Endodermal cell (in vitro differentiated cells): ENCODE data around the gene DOCK2. TPM values are rescaled to one million over a fixed set of nuclear protein-coding genes. Genes with fewer than 3 reads are reported as not detected.

Source experiments
- DNase-seq: peaks from one replicate; pipeline ENCODE4 v3.0.0-alpha.2; 2017
- H3K27ac ChIP-seq: 2 replicates; pipeline ENCODE4 v1.5.1; 2013; ENCODE audit warnings: mild to moderate bottlenecking, low read depth, low read length, moderate library complexity
- H3K27me3 ChIP-seq: 2 replicates; pipeline ENCODE4 v1.6.1; 2013; ENCODE audit warnings: mild to moderate bottlenecking, low read length, moderate library complexity; ENCODE audit not compliant: insufficient read depth, control insufficient read depth, poor library complexity, severe bottlenecking
- H3K36me3 ChIP-seq: 2 replicates; pipeline ENCODE4 v1.7.0; 2013; ENCODE audit warnings: mild to moderate bottlenecking, low read length, moderate library complexity; ENCODE audit not compliant: control insufficient read depth, insufficient read depth
- H3K4me1 ChIP-seq: one replicate; pipeline ENCODE4 v1.7.0; 2013; ENCODE audit warnings: low read length; ENCODE audit not compliant: control insufficient read depth, insufficient read depth
- H3K4me3 ChIP-seq: 2 replicates; pipeline ENCODE4 v1.5.1; 2013; ENCODE audit warnings: mild to moderate bottlenecking, low read length, moderate library complexity
- H3K9ac ChIP-seq: 2 replicates; pipeline ENCODE4 v1.6.1; 2013; ENCODE audit warnings: mild to moderate bottlenecking, low read length, moderate library complexity; ENCODE audit not compliant: poor library complexity, severe bottlenecking; ENCODE audit errors: extremely low read depth
- H3K9me3 ChIP-seq: 2 replicates; pipeline ENCODE4 v1.6.1; 2013; ENCODE audit warnings: mild to moderate bottlenecking, low read length, moderate library complexity; ENCODE audit not compliant: control insufficient read depth
- H3K27ac Mint-ChIP-seq: 2 replicates; pipeline ENCODE4 v1.8.0; 2020; ENCODE audit warnings: mixed read lengths
- H3K27me3 Mint-ChIP-seq: 2 replicates; pipeline ENCODE4 v1.8.0; 2021; ENCODE audit warnings: mild to moderate bottlenecking, mixed read lengths; ENCODE audit not compliant: insufficient read depth
- H3K36me3 Mint-ChIP-seq: 2 replicates; pipeline ENCODE4 v1.8.0; 2020; ENCODE audit warnings: low read depth, mixed read lengths
- H3K4me1 Mint-ChIP-seq: 2 replicates; pipeline ENCODE4 v1.8.0; 2020; ENCODE audit warnings: mixed read lengths
- H3K4me3 Mint-ChIP-seq: 2 replicates; pipeline ENCODE4 v1.8.0; 2020; ENCODE audit warnings: mild to moderate bottlenecking, moderate library complexity, mixed read lengths
- H3K9me3 Mint-ChIP-seq: 2 replicates; pipeline ENCODE4 v1.8.0; 2020; ENCODE audit warnings: mild to moderate bottlenecking, mixed read lengths
- WGBS, 2 experiments: methylation state at CpG; one replicate each; pipeline versions ENCODE4 v1.1.5 to v1.1.7; 2013; ENCODE audit warnings: missing lambda C conversion rate in 2 of 2, mixed read lengths in 1 of 2; ENCODE audit not compliant: insufficient coverage in 1 of 2, insufficient read length in 1 of 2; 5-methylcytosine and 5-hydroxymethylcytosine counted together
- total RNA-seq, 2 donors: library from RNA; stranded (reverse); fragmentation: NEBNext Ultra II Directional in 1 of 2; extraction: Animal tissue kit (Norgen Biotek cat#: 25700) in 1 of 2; gene quantifications; 2 replicates in 1 of 2; 3 replicates in 1 of 2; pipeline ENCODE4 v1.2.1, GENCODE V29; 2021
- TF ChIP-seq, protein P1 (sequence below): fragments of 200-600 bp; sonication (generic); conservative IDR thresholded peaks from 2 replicates; pipeline ENCODE4 v1.5.0; 2021; ENCODE audit warnings: antibody characterized with exemption, mild to moderate bottlenecking

Gene DOCK2
- total RNA-seq, 2 donors from 2014 or later, result 2.6 to 3.9 TPM

DNA sequence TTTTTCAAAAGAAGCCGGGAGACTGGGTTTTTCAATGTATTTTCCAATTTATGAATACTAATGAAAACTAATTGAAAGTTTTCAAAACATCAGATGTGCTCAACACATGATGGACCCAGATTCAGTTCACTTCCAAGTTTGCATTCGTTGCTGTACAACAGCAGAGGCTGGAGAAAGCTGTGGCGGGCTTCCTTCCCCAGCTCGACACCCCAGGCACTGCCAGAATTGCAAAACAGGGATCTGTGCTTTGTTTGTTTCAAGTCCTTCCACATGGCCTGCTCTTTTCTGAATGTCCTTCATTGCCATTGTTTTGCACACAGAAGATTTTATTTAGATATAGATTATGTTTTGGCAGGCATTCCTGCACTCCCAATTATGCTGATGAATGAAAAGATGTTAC is 373.5 kb downstream of the DOCK2 start:
- Histone ChIP-seq H3K9me3 (no peaks in the 10 kb centered on the region), H3K27me3 (no peaks in the 10 kb centered on the region), H3K4me1 (no peaks in the 10 kb centered on the region), H3K9ac (no peak overlapping the region), H3K36me3 (no peaks in the 10 kb centered on the region), H3K27ac (no peak overlapping the region), H3K4me3 (no peak overlapping the region)
- Mint-ChIP-seq H3K4me1 (peaks cover 10% of the 10 kb centered on the region), H3K36me3 (peaks cover 3% of the 10 kb centered on the region), H3K4me3 (no peak overlapping the region), H3K27me3 (peaks cover 3% of the 10 kb centered on the region), H3K27ac (no peak overlapping the region), H3K9me3 (peaks cover 9% of the 10 kb centered on the region)
- TF ChIP-seq, protein P1, sequence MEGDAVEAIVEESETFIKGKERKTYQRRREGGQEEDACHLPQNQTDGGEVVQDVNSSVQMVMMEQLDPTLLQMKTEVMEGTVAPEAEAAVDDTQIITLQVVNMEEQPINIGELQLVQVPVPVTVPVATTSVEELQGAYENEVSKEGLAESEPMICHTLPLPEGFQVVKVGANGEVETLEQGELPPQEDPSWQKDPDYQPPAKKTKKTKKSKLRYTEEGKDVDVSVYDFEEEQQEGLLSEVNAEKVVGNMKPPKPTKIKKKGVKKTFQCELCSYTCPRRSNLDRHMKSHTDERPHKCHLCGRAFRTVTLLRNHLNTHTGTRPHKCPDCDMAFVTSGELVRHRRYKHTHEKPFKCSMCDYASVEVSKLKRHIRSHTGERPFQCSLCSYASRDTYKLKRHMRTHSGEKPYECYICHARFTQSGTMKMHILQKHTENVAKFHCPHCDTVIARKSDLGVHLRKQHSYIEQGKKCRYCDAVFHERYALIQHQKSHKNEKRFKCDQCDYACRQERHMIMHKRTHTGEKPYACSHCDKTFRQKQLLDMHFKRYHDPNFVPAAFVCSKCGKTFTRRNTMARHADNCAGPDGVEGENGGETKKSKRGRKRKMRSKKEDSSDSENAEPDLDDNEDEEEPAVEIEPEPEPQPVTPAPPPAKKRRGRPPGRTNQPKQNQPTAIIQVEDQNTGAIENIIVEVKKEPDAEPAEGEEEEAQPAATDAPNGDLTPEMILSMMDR, result no peak
- DNase-seq, result no peak
- WGBS, 2 experiments, result 84 to 94% methylated on average over 3 to 4 of the region's 4 CpGs

DNA sequence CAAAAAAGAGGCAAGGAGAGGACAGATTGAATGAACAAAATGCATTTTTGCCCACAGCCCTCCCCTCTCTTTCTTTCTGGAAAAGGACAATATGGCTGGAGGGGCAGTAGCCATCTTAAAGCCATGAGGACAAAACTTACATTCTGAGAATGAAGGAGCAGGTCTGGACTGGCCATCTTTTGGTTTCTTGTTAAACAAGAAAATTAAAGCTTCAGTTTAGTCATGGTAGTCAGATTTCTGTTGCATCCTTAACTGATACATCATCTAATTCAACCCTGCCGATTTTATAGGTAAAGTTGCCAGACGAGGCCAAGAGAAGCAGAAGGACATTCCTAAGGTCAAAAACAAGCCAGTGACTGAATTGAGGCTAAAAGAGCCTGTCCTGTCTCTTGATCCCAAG is 374.7 kb downstream of the DOCK2 start:
- no peak overlapping the region for H3K27ac ChIP-seq
- no peaks in the 10 kb centered on the region for H3K36me3 ChIP-seq
- no peak overlapping the region for H3K4me3 ChIP-seq
- 88 to 91% methylated on average over 2 of the region's 2 CpGs for WGBS, 2 experiments
- H3K27me3 Mint-ChIP-seq, result peaks cover 3% of the 10 kb centered on the region
- H3K4me1 ChIP-seq, result no peaks in the 10 kb centered on the region
- peaks cover 6% of the 10 kb centered on the region for H3K4me1 Mint-ChIP-seq
- H3K4me3 Mint-ChIP-seq, result no peak overlapping the region
- no peaks in the 10 kb centered on the region for H3K27me3 ChIP-seq
- H3K27ac Mint-ChIP-seq, result no peak overlapping the region
- peaks cover 9% of the 10 kb centered on the region for H3K9me3 Mint-ChIP-seq
- no peaks in the 10 kb centered on the region for H3K9me3 ChIP-seq
- TF ChIP-seq, protein P1, result no peak
- no peak overlapping the region for H3K9ac ChIP-seq
- no peak for DNase-seq
- H3K36me3 Mint-ChIP-seq, result peaks cover 3% of the 10 kb centered on the region

DNA sequence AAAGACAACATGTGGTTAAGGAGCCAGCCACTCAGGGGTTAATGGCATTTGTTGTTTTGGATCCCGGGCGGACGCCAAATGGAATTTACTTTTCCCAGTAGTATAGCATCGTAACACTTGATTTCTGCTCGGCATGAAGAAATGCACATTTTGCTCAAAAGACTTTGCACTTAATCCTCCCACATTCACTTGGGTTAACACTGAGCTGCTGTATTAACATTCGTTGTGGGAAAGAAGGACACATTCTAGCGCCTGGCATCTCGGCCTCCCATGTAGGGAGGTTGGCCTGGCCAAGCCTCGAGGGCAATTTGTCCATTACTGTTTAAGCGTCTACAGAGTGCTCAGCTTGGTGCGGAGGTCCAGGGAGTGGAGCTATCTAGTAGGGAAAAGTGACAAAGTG is 375.5 kb downstream of the DOCK2 start:
- no peak for DNase-seq
- Mint-ChIP-seq H3K27ac (no peak overlapping the region), H3K27me3 (peaks cover 3% of the 10 kb centered on the region), H3K4me1 (peaks cover 6% of the 10 kb centered on the region), H3K9me3 (peaks cover 9% of the 10 kb centered on the region), H3K4me3 (no peak overlapping the region), H3K36me3 (peaks cover 3% of the 10 kb centered on the region)
- H3K9ac ChIP-seq, result no peak overlapping the region
- H3K9me3 ChIP-seq, result no peaks in the 10 kb centered on the region
- H3K27me3 ChIP-seq, result no peaks in the 10 kb centered on the region
- WGBS, 2 experiments, result 94 to 98% methylated on average over 9 to 11 of the region's 11 CpGs
- TF ChIP-seq, protein P1, result no peak
- no peaks in the 10 kb centered on the region for H3K4me1 ChIP-seq
- no peak overlapping the region for H3K27ac ChIP-seq
- no peaks in the 10 kb centered on the region for H3K36me3 ChIP-seq
- no peak overlapping the region for H3K4me3 ChIP-seq
